Glomerular endothelial cell (primary cell): Measurements from ENCODE around the gene ANKRD63. TPM values are rescaled to one million over a fixed set of nuclear protein-coding genes. Genes with fewer than 3 reads are reported as not detected.

Experiments used
- total RNA-seq: library from RNA; depleted of rRNA; stranded (reverse); fragments of >200 nt; gene quantifications from 2 replicates; pipeline ENCODE4 v1.2.3, GENCODE V29; 2015

ANKRD63 gene
- total RNA-seq, 1 donor from 2014 or later: 0.18 TPM

Other genes with a start within 250 kb of the ANKRD63 start
- 383 and 571 TPM in 2 replicates for gene SRP14, start 243.9 kb downstream of the ANKRD63 start, total RNA-seq
- 13.0 and 48.1 TPM in 2 replicates for gene BMF, start 174.2 kb downstream of the ANKRD63 start, total RNA-seq
- 14.0 and 15.2 TPM in 2 replicates for gene BUB1B, start 122.0 kb downstream of the ANKRD63 start, total RNA-seq
- gene PAK6, start 44.0 kb downstream of the ANKRD63 start, total RNA-seq: not detected in 2 replicates
- 3.0 and 5.1 TPM in 2 replicates for gene PLCB2, start 24.9 kb upstream of the ANKRD63 start, total RNA-seq
- 13.5 and 20.7 TPM in 2 replicates for gene INAFM2, start 40.6 kb upstream of the ANKRD63 start, total RNA-seq
- 11.8 and 20.0 TPM in 2 replicates for gene CCDC9B, start 57.9 kb upstream of the ANKRD63 start, total RNA-seq
- not detected in 2 replicates for gene PHGR1, start 68.0 kb upstream of the ANKRD63 start, total RNA-seq
- 3.9 TPM in 1 of 2 replicates, not detected in the other for gene DISP2, start 75.2 kb upstream of the ANKRD63 start, total RNA-seq
- 16.5 and 20.2 TPM in 2 replicates for gene KNSTRN, start 99.7 kb upstream of the ANKRD63 start, total RNA-seq
- 50.6 and 54.8 TPM in 2 replicates for gene IVD, start 122.7 kb upstream of the ANKRD63 start, total RNA-seq
- gene BAHD1, start 157.9 kb upstream of the ANKRD63 start, total RNA-seq: 19.8 and 23.0 TPM in 2 replicates
- 35.5 and 51.1 TPM in 2 replicates for gene CHST14, start 187.9 kb upstream of the ANKRD63 start, total RNA-seq